ENCODE data around the gene PNPLA6. TPM values are rescaled to one million over a fixed set of nuclear protein-coding genes. Genes with fewer than 3 reads are reported as not detected.

The PNPLA6 gene
- total and polyA plus RNA-seq, 2 of the 13 experiments (the other 11 are each of a cell fraction or from before 2014, with no cell fraction given) = 24.9 to 28.2 TPM

- 0 out of 2 replicates have a peak, but pooled peaks have one; percentile 38 for TF ChIP-seq HIC2 (CRISPR knock-in tag; IDR thresholded peaks at IDR 0.05; ENCODE audit: low read depth)
- TF ChIP-seq POGZ (CRISPR knock-in tag; IDR thresholded peaks at IDR 0.05) = no peak
- TF ChIP-seq CCAR2 (optimal IDR thresholded peaks at IDR 0.05; ENCODE audit: low read depth, low read length) = no peak
- TF ChIP-seq ZFY (CRISPR knock-in tag; IDR thresholded peaks at IDR 0.05) = peak; percentile 67
- TF ChIP-seq CCDC6 (CRISPR knock-in tag; IDR thresholded peaks at IDR 0.05) = no peak
- no peak for TF ChIP-seq HCFC1 (IDR thresholded peaks at IDR 0.05; ENCODE audit: low read depth, low read length)
- no peak for TF ChIP-seq IKZF1 (IDR thresholded peaks at IDR 0.05)
- peak; percentile 87; the same call in 1 of the 2 replicates for TF ChIP-seq ZNF253 (CRISPR knock-in tag; IDR thresholded peaks at IDR 0.05; ENCODE audit: borderline replicate concordance)
- peak; percentile 89; the same call in 1 of the 2 replicates for TF ChIP-seq ZBTB39 (CRISPR knock-in tag; IDR thresholded peaks at IDR 0.05)
- no peak for TF ChIP-seq PTBP1 (IDR thresholded peaks at IDR 0.05; ENCODE audit: low read depth, low read length, poor library complexity, severe bottlenecking)
- no peak for TF ChIP-seq SMC3 (IDR thresholded peaks at IDR 0.05; ENCODE audit: low read length)
- peak; percentile 97 for TF ChIP-seq ZNF530 (CRISPR knock-in tag; IDR thresholded peaks at IDR 0.05; ENCODE audit: low read depth)
- TF ChIP-seq BRCA1 (CRISPR knock-in tag; IDR thresholded peaks at IDR 0.05) = peak; percentile 99
- TF ChIP-seq YEATS2 (CRISPR knock-in tag; IDR thresholded peaks at IDR 0.05; ENCODE audit: borderline replicate concordance) = peak; percentile 85; the same call in 1 of the 2 replicates
- no peak for TF ChIP-seq HDAC6 (IDR thresholded peaks at IDR 0.05; ENCODE audit: low read depth, low read length)
- peak; percentile 97 for TF ChIP-seq WIZ (CRISPR knock-in tag; IDR thresholded peaks at IDR 0.05)
- TF ChIP-seq SP2 (CRISPR knock-in tag; IDR thresholded peaks at IDR 0.05) = no peak
- TF ChIP-seq DMTF1 (CRISPR knock-in tag; IDR thresholded peaks at IDR 0.05) = peak; percentile 81; the same call in 1 of the 2 replicates
- peak; percentile 95; the same call in 1 of the 2 replicates for TF ChIP-seq RFXANK (CRISPR knock-in tag; IDR thresholded peaks at IDR 0.05)
- peak; percentile 85; the same call in 1 of the 2 replicates for TF ChIP-seq HINFP (CRISPR knock-in tag; IDR thresholded peaks at IDR 0.05; ENCODE audit: low read depth)
- TF ChIP-seq ZNF879 (CRISPR knock-in tag; IDR thresholded peaks at IDR 0.05) = peak; percentile 97
- peak; percentile 89; the same call in 1 of the 2 replicates for TF ChIP-seq ZNF451 (CRISPR knock-in tag; IDR thresholded peaks at IDR 0.05)
- peak; percentile 90; the same call in 1 of the 2 replicates for TF ChIP-seq ZNF20 (CRISPR knock-in tag; IDR thresholded peaks at IDR 0.05)
These were observed 27.3 kb downstream of the PNPLA6 start (continued) for GRCh38 chr19:7562646-7563393.

Data from HepG2 (cell line).